ENCODE measurements around the gene MOV10L1. TPM values are rescaled to one million over a fixed set of nuclear protein-coding genes. Genes with fewer than 3 reads are reported as not detected.

Gene MOV10L1
- total and polyA plus RNA-seq, 9 donors: 0.94 to 6.3 (median 2.0) TPM

- H3K27ac ChIP-seq: peak overlapping the region in 1 of 2 donors; percentile 25
- DNase-seq: peak in 1 of 5 donors; percentile 63
- H3K36me3 ChIP-seq: no peaks in the 10 kb centered on the region
- H3K27me3 ChIP-seq: no peaks in the 10 kb centered on the region
- intact Hi-C loops (cut with DNase I): no loop called here
- 1 to 4% (median 4%) methylated on average over 36 to 63 of the region's 63 CpGs for WGBS, 3 donors
- H3K9me3 ChIP-seq: no peaks in the 10 kb centered on the region
- H3K4me3 ChIP-seq: peak overlapping the region; percentile 64
- peaks cover 10% of the 10 kb centered on the region for H3K4me1 ChIP-seq (ENCODE audit: insufficient read depth)
- no peak for TF ChIP-seq EP300 (IDR thresholded peaks at IDR 0.05)
- no peak for TF ChIP-seq CTCF (IDR thresholded peaks at IDR 0.05)
- TF ChIP-seq POLR2A (IDR thresholded peaks at IDR 0.05): no peak
Measured at GRCh38 chr22:50184902-50185374, 95.1 kb downstream of the MOV10L1 start.

DNA sequence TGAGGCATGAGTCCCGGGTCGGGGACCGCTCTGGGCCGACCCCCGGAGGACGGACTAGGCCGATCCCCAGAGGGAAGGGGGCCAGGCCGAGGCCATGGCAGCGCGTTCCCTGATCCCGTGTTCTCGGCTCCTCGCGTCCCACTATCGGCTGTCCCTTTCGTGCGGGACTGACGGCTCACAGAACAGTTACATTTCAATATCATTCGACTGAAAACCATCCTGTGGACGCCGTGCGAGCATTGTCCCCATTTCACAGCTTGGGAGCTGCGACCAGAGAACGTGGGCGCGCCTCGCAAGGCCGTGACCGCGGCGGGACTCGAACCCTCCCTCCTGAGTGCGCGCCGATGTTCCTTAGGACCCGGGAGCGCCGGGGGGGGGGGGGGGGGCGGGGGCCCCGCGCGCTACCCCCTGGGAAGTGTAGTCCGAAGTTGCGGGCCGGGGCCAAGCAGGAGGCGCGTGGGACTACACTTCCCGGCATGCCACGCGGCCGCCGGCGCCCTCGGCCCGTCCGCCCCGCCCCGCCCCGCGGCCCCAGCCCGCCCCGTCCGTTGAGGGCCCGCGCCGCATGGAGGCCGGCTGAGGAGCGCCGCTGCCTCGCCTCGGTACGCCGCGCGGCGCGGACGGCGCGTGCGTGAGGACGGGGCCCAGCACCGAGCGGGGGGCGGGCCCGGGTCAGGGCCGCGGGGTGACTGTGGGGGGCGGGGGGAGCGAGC lies 95.7 kb downstream of the MOV10L1 start, which contains the start of gene TRABD:
Gene TRABD, plus strand, starts transcription at position 539 of the 713 bp plus-strand sequence. CDS start 7,148 bp downstream, outside the sequence.
- DNase-seq: peak; percentile 88 to 93 (median 90)
- H3K4me3 ChIP-seq: peak within 1 kb of the TSS; percentile 64
- 1 to 4% (median 1%) methylated on average over 14 to 90 of the region's 90 CpGs for WGBS, 3 donors
- H3K27ac ChIP-seq: peak within 1 kb of the TSS; percentile 72 to 83
- TF ChIP-seq CTCF (IDR thresholded peaks at IDR 0.05) (no peak), EP300 (IDR thresholded peaks at IDR 0.05) (no peak), POLR2A (IDR thresholded peaks at IDR 0.05) (no peak)
- intact Hi-C loops (cut with DNase I): no loop called here
- H3K36me3 ChIP-seq: no peaks in the 10 kb centered on the region
- no peaks in the 10 kb centered on the region for H3K9me3 ChIP-seq
- no peaks in the 10 kb centered on the region for H3K27me3 ChIP-seq
- H3K4me1 ChIP-seq (ENCODE audit: insufficient read depth): peaks cover 15% of the 10 kb centered on the region

DNA sequence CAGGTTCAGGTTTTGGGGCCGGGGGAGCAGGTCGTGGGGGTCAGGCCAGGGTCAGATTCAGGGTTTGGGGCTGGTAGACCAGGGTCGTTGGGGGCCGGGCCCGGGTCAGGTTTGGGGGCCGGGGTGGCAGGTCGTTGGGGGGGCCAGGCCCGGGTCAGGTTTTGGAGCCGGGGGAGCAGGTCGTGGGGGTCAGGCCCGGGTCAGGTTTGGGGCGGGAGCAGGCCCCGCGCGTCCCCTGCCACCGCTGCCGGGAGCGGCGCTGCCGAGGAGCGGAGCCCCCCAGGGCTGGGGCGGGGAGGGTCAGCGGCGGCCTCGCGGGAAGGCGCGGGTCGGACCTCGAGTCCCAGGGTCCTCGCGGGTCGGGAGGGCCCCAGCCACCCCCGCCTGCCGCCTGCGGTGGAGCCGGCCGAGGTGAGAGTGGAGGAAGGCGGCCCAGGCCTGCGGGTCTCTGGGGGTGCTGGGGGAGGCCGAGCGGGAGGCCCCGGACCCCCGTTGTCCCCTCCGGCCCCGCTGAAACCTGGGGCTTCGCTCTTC lies 96.4 kb downstream of the MOV10L1 start:
- no peak for TF ChIP-seq POLR2A (IDR thresholded peaks at IDR 0.05)
- no peak for TF ChIP-seq EP300 (IDR thresholded peaks at IDR 0.05)
- no peak for TF ChIP-seq CTCF (IDR thresholded peaks at IDR 0.05)
- Histone ChIP-seq H3K36me3 (no peaks in the 10 kb centered on the region), H3K4me1 (ENCODE audit: insufficient read depth) (peaks cover 17% of the 10 kb centered on the region), H3K4me3 (peak overlapping the region; percentile 64), H3K9me3 (no peaks in the 10 kb centered on the region), H3K27ac (peak overlapping the region; percentile 72 to 83), H3K27me3 (no peaks in the 10 kb centered on the region)
- DNase-seq: peak in 3 of 5 donors; percentile 64 to 75 (median 67)
- intact Hi-C loops (cut with DNase I): no loop called here
- 0 to 5% (median 1%) methylated on average over 3 to 47 of the region's 47 CpGs for WGBS, 3 donors

DNA sequence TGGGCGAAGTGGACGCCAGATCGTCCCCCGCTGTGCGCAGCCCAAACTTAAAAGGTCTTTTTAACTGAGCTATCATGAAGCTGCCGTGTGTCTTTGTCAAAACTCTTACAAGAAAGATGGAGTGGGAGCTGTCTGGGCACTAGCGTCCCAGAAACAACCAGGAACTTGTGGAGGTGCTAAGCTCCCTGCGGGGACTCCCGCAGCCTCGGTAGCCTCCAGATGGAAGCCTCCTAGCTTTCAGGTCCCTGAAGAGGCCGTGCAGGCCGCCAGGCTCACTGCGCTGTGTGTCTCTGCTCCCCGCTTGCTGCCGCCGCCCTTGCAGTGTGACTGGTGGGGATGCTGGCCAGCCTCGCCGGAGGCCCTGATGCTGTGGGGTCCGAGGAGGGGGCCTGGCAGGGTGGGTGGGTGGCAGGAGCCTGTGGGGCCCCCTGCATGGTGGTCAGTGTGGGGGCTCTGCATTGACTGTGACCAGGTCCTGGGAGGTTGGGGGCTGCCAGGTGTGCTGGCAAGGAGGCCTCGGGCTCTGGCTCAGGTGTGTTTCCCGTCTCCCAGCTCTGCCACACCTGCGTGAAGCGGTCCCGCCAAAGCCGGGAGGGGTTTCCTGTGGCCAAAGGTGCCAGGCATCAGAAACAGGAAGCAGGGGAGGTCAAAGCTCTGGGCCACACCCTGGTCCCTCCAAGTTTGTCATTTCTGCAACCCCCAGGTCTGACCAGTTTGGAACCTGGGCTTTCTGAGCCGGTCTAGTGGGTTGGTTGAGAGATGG lies 97.1 kb downstream of the MOV10L1 start:
- Histone ChIP-seq H3K27ac (peak overlapping the region; percentile 30 to 72), H3K4me1 (ENCODE audit: insufficient read depth) (peaks cover 17% of the 10 kb centered on the region), H3K4me3 (peak overlapping the region; percentile 64), H3K36me3 (no peaks in the 10 kb centered on the region), H3K9me3 (no peaks in the 10 kb centered on the region), H3K27me3 (no peaks in the 10 kb centered on the region)
- TF ChIP-seq EP300 (IDR thresholded peaks at IDR 0.05) (no peak), CTCF (IDR thresholded peaks at IDR 0.05) (no peak), POLR2A (IDR thresholded peaks at IDR 0.05) (no peak)
- 45 to 48% (median 46%) methylated on average over 18 to 26 of the region's 26 CpGs for WGBS, 3 donors
- intact Hi-C loops (cut with DNase I): no loop called here
- peak in 3 of 5 donors; percentile 53 to 56 (median 54) for DNase-seq
